Measurements from ENCODE around the gene C12orf56.
"Not testable (repeated sequence)": the region's sequence is repeated elsewhere in the genome, so short reads cannot be mapped to it uniquely, and the experiment has no call there.

C12orf56 gene

DNA sequence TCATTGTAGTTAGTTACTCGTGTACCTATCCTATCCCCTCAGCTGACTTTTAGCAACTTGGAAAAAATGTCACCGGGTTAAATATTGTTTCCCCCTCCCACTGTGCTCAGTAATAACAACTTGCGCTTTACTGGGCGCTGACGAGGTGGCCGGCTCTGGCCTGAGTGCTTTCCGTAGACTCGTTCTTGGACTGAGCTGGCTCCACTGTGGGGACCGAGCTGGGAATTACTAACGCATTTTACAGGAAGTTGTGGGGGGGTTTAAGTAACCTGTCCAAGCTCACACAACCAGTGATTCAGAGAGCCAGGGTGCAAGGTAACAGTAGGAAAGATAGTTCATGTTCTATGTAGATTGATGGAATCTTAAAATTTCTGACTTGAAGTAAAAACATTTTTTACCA is 86.0 kb downstream of the C12orf56 start:
- DNase-seq (ENCODE audit: low read depth), result no peak

- no peak for DNase-seq (ENCODE audit: low read depth)
These were observed 90.9 kb downstream of the C12orf56 start for GRCh38 chr12:64299628-64300027.

- DNase-seq (ENCODE audit: low read depth), result no peak
These were observed 94.3 kb downstream of the C12orf56 start for GRCh38 chr12:64296301-64296700.

GRCh38 chr12:64293654-64294364 is 96.7 kb downstream of the C12orf56 start:
- no peak for DNase-seq (ENCODE audit: low read depth)

- not testable (repeated sequence) for DNase-seq (ENCODE audit: low read depth)
These were observed 97.4 kb downstream of the C12orf56 start for GRCh38 chr12:64293174-64293573.

- DNase-seq (ENCODE audit: low read depth), result no peak
These were observed 104.0 kb downstream of the C12orf56 start for GRCh38 chr12:64286521-64286920.

GRCh38 chr12:64284256-64284655 is 106.3 kb downstream of the C12orf56 start:
- no peak for DNase-seq (ENCODE audit: low read depth)

DNA sequence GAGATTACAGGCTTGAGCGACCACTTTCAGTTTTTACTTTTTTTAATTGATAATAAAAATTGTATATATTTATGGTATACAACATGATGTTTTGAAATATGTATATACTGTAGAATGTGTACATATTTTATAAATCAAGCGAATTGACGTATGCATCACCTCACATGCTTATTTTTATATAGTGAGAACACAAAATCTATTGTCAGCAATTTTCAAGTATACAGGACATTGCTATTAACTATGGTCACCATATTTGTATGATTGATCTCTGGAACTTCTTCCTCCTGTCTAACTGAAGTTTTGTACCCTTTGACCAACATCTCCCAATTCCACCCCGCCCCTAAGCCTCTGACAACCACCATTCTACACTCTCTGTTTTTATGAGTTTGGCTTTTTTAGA is 112.1 kb downstream of the C12orf56 start:
- DNase-seq (ENCODE audit: low read depth), result no peak

DNA sequence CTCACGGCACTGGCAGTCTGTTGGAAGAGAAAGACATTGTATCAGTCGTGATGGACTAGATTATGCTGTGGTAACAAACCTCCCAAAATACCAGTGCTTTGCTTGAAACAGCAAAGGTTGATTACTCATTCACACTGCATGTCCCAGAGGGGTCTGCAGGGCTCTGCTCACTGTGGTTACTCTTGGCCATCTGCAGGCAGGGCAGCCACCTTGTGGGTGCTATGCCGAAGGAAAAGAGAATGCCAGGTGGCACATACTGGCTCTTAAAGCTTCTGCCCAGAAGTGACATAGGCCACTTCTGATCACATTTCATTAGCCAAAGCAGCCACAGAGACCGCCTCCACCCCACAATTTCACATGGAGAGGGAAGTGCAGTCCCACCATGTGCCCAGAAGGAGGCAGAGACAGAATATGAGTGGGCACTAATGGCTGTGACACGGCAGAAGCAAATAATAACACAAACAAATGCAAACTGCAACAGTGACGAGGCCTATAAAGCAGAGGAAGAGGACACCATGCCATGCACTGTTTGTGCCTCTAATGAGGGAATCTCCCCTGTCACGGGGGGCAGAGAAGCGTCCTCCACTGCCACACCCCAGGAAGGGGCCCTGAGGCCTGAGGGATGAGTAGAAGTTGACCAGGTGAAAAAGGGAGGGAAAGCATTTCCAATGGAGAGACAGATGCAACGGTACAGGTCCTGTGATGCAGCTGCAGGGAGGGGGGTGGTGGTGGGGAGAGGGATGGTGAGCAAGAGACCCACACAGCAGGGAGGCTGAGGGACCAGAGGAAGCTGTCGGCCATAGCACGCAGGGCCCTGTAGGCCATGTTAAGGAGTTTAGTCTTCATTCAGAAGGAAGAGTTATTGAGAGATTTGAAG is 116.8 kb downstream of the C12orf56 start:
- DNase-seq (ENCODE audit: low read depth), result no peak

GRCh38 chr12:64270411-64270810 is 120.1 kb downstream of the C12orf56 start:
- DNase-seq (ENCODE audit: low read depth), result no peak

DNA sequence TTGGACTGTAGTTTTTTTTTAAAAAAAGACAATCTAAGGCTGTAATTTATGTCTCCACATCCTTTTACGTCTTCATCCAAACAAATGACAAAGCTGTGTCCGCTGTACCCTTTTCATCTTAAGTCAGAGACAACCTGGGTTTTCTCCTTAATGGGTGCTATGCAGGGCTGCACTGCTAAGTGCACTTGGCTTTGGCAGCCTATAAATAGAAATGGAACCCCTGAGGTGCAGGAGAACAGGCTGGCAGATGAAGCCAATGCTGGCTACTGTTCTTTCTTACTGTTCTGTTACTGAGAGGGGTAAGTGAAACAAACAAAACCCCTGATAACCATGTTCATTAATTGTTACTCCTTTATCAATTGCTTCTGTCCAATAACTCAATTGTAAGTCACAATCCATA is 121.4 kb downstream of the C12orf56 start:
- DNase-seq (ENCODE audit: low read depth), result no peak

DNA sequence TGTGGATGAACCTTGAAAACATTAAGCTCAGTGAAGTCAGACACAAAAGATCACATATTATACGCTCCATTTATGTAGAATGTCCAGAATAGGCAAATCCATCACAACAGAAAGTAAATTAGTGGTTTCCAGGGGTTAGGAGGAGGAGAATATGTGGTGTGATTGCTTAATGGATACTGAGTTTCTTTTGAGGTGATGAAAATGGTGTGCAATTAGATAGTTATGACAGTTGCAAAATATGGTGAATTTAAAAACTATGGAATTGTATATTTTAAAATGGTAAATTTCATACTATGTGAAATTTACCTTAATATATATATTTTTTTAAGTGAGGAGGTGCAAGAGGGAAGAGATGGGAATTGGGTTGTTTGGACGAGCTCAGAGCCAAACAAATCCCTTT is 122.1 kb downstream of the C12orf56 start:
- DNase-seq (ENCODE audit: low read depth), result no peak

DNA sequence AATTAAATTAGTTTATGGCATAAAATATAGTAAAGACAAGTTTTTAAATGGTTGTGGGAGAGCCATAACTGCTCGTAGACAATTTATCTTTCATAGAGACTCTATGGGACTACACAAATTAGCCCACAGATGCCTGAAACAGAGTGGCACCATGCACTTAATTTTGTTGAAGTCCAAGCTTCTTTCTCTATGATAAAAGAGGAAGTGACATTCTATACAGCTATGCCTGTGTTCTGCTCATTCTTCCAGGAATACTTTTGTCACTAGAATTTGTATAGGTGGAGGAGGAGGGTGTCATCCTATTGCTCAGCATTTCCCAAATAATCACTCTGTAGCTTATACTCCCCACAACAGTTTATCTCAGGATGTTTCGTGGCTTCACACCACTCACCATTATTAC is 124.7 kb downstream of the C12orf56 start:
- no peak for DNase-seq (ENCODE audit: low read depth)

DNA sequence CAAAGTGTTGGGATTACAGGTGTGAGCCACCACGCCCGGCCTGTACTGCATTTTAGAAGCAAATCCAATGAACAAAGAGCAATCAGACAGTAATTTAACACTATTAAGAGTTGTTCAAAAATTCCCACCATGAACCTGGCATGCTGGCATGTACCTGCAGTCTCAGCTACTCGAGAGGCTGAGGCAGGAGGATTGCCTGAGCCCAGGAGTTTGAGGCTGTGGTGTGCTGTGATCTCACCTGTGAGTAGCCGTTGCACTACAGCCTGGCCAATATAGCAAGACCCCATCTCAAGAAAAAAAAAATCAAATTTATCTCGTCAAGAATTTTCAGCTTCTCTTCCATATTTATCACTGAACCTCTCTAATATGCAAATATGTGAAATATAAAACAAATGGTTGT is 128.7 kb downstream of the C12orf56 start:
- DNase-seq (ENCODE audit: low read depth), result no peak

DNA sequence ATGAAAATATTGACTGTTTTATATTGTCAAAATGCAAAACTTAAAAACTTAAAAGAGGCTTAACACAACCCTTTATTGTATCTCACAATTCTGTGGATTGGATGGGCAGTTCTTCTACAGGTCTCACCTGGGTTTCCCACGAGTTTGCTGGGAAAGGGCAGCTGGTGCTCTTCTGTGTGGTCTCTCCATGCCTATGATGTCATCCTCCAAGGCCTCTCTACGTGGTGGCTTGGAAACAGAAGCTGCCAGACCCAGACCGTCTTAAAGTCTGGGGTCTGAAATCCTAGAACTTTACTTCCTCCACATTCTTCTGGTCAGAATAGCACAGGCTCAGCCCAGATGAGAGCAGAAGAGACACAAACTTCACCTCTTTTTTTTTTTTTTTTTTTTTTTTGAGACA is 132.0 kb downstream of the C12orf56 start:
- no peak for DNase-seq (ENCODE audit: low read depth)

- no peak for DNase-seq (ENCODE audit: low read depth)
These were observed 134.3 kb downstream of the C12orf56 start for GRCh38 chr12:64256166-64256800.

DNA sequence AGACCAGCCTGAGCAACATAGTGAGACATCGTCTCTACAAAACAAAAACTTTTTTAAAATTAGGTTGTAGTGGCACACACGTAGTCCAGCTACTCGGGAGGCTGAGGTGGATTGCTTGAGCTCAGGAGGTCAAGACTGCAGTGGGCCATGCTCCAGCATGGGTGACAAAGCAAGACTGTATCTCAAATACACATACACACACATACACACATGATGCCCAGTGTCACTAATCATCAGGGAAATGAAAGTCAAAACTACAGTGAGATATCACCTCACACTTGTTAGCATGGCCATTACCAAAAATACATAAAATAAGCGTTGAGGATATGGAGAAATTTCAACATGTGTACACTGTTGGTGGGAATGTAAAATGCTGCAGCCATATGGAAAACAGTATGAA is 135.3 kb downstream of the C12orf56 start:
- no peak for DNase-seq (ENCODE audit: low read depth)

GRCh38 chr12:64253356-64253755 is 137.2 kb downstream of the C12orf56 start:
- no peak for DNase-seq (ENCODE audit: low read depth)

DNA sequence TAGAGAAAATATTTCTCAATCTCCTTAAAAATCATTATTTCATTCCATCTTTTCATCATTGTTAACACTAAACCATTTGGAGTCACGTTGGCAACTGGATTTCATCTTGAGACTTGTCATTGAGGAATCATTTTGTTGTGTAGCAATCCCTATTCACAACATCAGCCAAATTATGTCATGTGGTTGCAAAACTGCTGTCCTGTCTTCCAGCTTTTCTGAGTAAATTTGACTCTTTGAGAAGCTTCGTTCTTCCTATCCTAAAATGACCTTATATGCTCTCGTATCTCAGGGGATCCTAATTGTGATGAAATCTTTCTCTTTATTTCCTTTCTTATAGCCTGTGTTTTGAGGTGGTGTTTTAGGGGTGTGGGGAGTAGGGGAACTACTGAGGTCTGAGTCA is 137.9 kb downstream of the C12orf56 start:
- DNase-seq (ENCODE audit: low read depth), result no peak

DNA sequence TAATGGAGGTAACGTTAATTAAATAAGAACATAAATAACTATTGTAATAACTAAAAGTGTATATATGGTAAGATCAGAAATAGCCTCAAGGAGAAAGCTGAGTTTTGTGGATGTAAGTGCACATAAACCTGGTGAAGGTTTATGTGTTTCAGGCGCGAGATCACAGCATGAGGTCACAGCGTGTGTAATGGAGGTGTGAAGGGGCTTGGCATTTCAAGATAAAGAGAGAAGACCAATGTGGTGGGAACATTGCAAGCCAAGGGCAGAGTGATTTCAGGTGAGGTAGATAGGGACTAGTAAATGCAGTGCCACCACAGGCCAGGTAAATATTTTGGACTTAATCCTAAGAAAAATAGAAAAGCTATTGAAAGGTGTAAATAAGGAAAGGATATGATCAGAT is 146.7 kb downstream of the C12orf56 start:
- DNase-seq (ENCODE audit: low read depth), result no peak

DNA sequence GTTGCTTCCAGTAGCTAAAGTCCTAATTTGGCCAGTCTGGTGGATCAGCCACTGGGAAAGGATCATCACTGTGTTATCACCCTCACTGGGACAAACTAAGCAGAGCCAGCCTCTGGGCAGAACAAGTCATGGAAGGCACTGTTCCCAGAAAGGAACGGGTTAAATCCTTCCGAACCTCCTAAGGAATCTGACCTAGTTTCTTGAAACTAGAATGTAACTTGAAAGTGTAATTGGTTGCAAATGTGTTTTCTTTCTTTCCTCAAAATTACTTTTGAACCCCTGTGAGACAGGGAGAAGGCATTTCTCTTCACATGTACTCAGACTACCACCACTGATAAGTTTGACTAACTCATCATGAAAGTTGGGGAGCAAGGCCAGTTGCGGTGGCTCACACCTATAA is 149.8 kb downstream of the C12orf56 start:
- DNase-seq (ENCODE audit: low read depth), result no peak

- no peak for DNase-seq (ENCODE audit: low read depth)
These were observed 153.2 kb downstream of the C12orf56 start for GRCh38 chr12:64237382-64237781.

DNA sequence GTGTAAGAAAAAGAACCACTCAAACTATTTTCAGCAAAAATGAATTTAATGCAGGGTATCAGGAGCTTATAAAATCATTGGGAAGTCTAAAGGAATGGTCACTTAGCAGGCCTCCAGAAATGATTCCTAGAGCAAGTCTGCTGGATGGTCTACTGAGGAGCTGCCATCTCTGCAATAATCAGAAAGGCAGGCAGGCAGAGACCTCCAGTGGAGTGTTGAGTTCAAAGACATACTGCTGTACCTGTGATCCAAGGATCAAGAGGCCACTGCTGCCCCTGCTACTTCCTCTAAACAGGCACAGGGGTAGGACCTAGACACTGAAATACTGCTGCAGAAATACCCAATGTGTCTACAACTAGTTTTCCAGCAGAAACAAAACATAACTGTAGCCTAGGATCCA is 154.0 kb downstream of the C12orf56 start:
- DNase-seq (ENCODE audit: low read depth), result no peak
